ENCODE data around the gene PDZRN4.
"Not testable (repeated sequence)": the region's sequence is repeated elsewhere in the genome, so short reads cannot be mapped to it uniquely, and the experiment has no call there.

DNA sequence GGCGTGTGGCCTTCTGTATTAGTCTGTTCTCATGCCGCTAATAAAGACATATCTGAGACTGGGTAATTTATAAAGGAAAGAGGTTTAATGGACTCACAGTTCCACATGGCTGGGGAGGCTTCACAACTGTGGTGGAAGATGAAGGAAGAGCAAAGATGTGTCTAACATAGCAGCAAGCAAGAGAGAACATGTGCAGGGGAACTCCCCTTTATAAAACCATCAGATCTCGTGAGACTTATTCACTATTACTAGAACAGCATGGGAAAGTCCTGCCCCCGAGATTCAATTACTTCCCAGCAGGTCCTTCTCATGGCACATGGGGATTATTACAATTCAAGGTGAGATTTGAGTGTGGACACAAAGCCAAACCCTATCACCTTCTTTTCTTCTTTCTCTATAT, 124.3 kb downstream of the PDZRN4 start:
- TF ChIP-seq, protein P1, sequence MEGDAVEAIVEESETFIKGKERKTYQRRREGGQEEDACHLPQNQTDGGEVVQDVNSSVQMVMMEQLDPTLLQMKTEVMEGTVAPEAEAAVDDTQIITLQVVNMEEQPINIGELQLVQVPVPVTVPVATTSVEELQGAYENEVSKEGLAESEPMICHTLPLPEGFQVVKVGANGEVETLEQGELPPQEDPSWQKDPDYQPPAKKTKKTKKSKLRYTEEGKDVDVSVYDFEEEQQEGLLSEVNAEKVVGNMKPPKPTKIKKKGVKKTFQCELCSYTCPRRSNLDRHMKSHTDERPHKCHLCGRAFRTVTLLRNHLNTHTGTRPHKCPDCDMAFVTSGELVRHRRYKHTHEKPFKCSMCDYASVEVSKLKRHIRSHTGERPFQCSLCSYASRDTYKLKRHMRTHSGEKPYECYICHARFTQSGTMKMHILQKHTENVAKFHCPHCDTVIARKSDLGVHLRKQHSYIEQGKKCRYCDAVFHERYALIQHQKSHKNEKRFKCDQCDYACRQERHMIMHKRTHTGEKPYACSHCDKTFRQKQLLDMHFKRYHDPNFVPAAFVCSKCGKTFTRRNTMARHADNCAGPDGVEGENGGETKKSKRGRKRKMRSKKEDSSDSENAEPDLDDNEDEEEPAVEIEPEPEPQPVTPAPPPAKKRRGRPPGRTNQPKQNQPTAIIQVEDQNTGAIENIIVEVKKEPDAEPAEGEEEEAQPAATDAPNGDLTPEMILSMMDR (IDR thresholded peaks at IDR 0.05): not testable (repeated sequence)
- TF ChIP-seq POLR2AphosphoS5 (IDR thresholded peaks at IDR 0.05); POLR2A (IDR thresholded peaks at IDR 0.05; ENCODE audit: low read depth); EP300 (IDR thresholded peaks at IDR 0.05): not testable (repeated sequence)

Data from esophagus muscularis mucosa (tissue), 4 donors.